Loucy (cell line): ENCODE results near the gene KYNU.

ENCODE experiments used
- H2AFZ ChIP-seq: fragments of 200-600 bp; sonication (generic); 2 replicates; pipeline ENCODE4 v1.6.0; 2016; ENCODE audit warnings: antibody characterized with exemption, mild to moderate bottlenecking, low read length, moderate library complexity
- H3F3A ChIP-seq: fragments of 200-600 bp; 2 replicates; pipeline ENCODE4 v1.6.0; 2016; ENCODE audit warnings: antibody characterized with exemption, low read depth, mild to moderate bottlenecking
- H3K27me3 ChIP-seq: fragments of 200-600 bp; sonication (generic); 2 replicates; pipeline ENCODE4 v1.6.1; 2014; ENCODE audit warnings: low read length, mild to moderate bottlenecking; ENCODE audit not compliant: insufficient read depth, poor library complexity, severe bottlenecking
- H3K36me3 ChIP-seq: fragments of 200-600 bp; sonication (generic); 2 replicates; pipeline ENCODE4 v1.6.1; 2016; ENCODE audit warnings: low read length; ENCODE audit not compliant: insufficient read depth
- H3K4me1 ChIP-seq: fragments of 200-600 bp; sonication (generic); 2 replicates; pipeline ENCODE4 v1.5.1; 2014; ENCODE audit warnings: low read length, mild to moderate bottlenecking; ENCODE audit not compliant: insufficient read depth, poor library complexity, severe bottlenecking
- H3K4me2 ChIP-seq: fragments of 200-600 bp; sonication (generic); 2 replicates; pipeline ENCODE4 v1.6.0; 2014; ENCODE audit warnings: antibody characterized with exemption, low read length, low read depth, mild to moderate bottlenecking; ENCODE audit not compliant: poor library complexity, severe bottlenecking
- H3K4me3 ChIP-seq: fragments of 200-600 bp; sonication (generic); 2 replicates; pipeline ENCODE4 v1.5.1; 2014; ENCODE audit warnings: low read length, mild to moderate bottlenecking, mixed read lengths; ENCODE audit not compliant: poor library complexity, severe bottlenecking
- H3K79me2 ChIP-seq: fragments of 200-600 bp; sonication (generic); 2 replicates; pipeline ENCODE4 v1.6.1; 2014; ENCODE audit warnings: low read length; ENCODE audit not compliant: insufficient read depth
- H3K9ac ChIP-seq: fragments of 200-600 bp; sonication (generic); 2 replicates; pipeline ENCODE4 v1.6.0; 2014; ENCODE audit warnings: mild to moderate bottlenecking, low read depth, low read length, moderate library complexity; ENCODE audit not compliant: poor library complexity, severe bottlenecking
- H3K9me2 ChIP-seq: fragments of 200-600 bp; sonication (generic); replicated peaks from 2 replicates; pipeline ENCODE4 v1.6.1; 2016; ENCODE audit warnings: low read depth, low read length, mixed read lengths
- H3K9me3 ChIP-seq: fragments of 200-600 bp; sonication (generic); 2 replicates; pipeline ENCODE4 v1.6.1; 2014; ENCODE audit warnings: mild to moderate bottlenecking, antibody characterized with exemption, low read length, low read depth; ENCODE audit not compliant: insufficient read depth
- H4K20me1 ChIP-seq: fragments of 200-600 bp; sonication (generic); 2 replicates; pipeline ENCODE4 v1.6.0; 2014; ENCODE audit warnings: antibody characterized with exemption, low read length, mild to moderate bottlenecking; ENCODE audit not compliant: insufficient read depth, poor library complexity, severe bottlenecking
- CTCF ChIP-seq: fragments of 200-600 bp; sonication (generic); conservative IDR thresholded peaks from 2 replicates; pipeline ENCODE4 v1.5.1; 2014; ENCODE audit warnings: mild to moderate bottlenecking, antibody characterized with exemption, low read length
- EZH2phosphoT487 ChIP-seq: fragments of 200-600 bp; IDR thresholded peaks from 2 replicates; pipeline ENCODE4 v1.6.1; 2018; ENCODE audit warnings: antibody characterized with exemption, mild to moderate bottlenecking, moderate library complexity, borderline replicate concordance

The KYNU gene

GRCh38 chr2:143026411-143027054, 149.1 kb downstream of the KYNU start:
- Histone ChIP-seq H3K4me3 (no peak overlapping the region), H2AFZ (no peak overlapping the region), H3K9ac (no peak overlapping the region), H3K4me2 (no peak overlapping the region), H3K4me1 (peaks cover 9% of the 10 kb centered on the region), H3K36me3 (no peaks in the 10 kb centered on the region), H3F3A (no peaks in the 10 kb centered on the region), H3K9me3 (no peaks in the 10 kb centered on the region), H3K9me2 (no peaks in the 10 kb centered on the region), H3K27me3 (no peaks in the 10 kb centered on the region), H4K20me1 (no peaks in the 10 kb centered on the region), H3K79me2 (no peaks in the 10 kb centered on the region)
- no peak for TF ChIP-seq EZH2phosphoT487
- TF ChIP-seq CTCF, result no peak

GRCh38 chr2:143029141-143029540, 151.7 kb downstream of the KYNU start:
- peaks cover 9% of the 10 kb centered on the region for H3K4me1 ChIP-seq
- H2AFZ ChIP-seq, result no peak overlapping the region
- no peaks in the 10 kb centered on the region for H3K36me3 ChIP-seq
- H4K20me1 ChIP-seq, result no peaks in the 10 kb centered on the region
- no peaks in the 10 kb centered on the region for H3K9me2 ChIP-seq
- no peaks in the 10 kb centered on the region for H3K79me2 ChIP-seq
- no peak overlapping the region for H3K4me2 ChIP-seq
- H3F3A ChIP-seq, result no peaks in the 10 kb centered on the region
- H3K9me3 ChIP-seq, result no peaks in the 10 kb centered on the region
- no peak overlapping the region for H3K9ac ChIP-seq
- no peaks in the 10 kb centered on the region for H3K27me3 ChIP-seq
- no peak for TF ChIP-seq EZH2phosphoT487
- no peak for TF ChIP-seq CTCF
- H3K4me3 ChIP-seq, result no peak overlapping the region

- peaks cover 9% of the 10 kb centered on the region for H3K4me1 ChIP-seq
- H3K9me2 ChIP-seq, result no peaks in the 10 kb centered on the region
- TF ChIP-seq CTCF (no peak), EZH2phosphoT487 (no peak)
- no peak overlapping the region for H3K9ac ChIP-seq
- H3K27me3 ChIP-seq, result no peaks in the 10 kb centered on the region
- H3K9me3 ChIP-seq, result no peaks in the 10 kb centered on the region
- H3K4me2 ChIP-seq, result peak overlapping the region; percentile 47
- H3K4me3 ChIP-seq, result no peak overlapping the region
- H3K79me2 ChIP-seq, result no peaks in the 10 kb centered on the region
- no peaks in the 10 kb centered on the region for H3K36me3 ChIP-seq
- no peaks in the 10 kb centered on the region for H3F3A ChIP-seq
- H4K20me1 ChIP-seq, result no peaks in the 10 kb centered on the region
- H2AFZ ChIP-seq, result peak overlapping the region; percentile 88
These were observed 152.7 kb downstream of the KYNU start for GRCh38 chr2:143030127-143030526.
